Measurements from ENCODE around the gene SLF2. TPM values are rescaled to one million over a fixed set of nuclear protein-coding genes. Genes with fewer than 3 reads are reported as not detected.

Gene SLF2
- total RNA-seq, 1 experiment from 2014 or later = 14.3 TPM

DNA sequence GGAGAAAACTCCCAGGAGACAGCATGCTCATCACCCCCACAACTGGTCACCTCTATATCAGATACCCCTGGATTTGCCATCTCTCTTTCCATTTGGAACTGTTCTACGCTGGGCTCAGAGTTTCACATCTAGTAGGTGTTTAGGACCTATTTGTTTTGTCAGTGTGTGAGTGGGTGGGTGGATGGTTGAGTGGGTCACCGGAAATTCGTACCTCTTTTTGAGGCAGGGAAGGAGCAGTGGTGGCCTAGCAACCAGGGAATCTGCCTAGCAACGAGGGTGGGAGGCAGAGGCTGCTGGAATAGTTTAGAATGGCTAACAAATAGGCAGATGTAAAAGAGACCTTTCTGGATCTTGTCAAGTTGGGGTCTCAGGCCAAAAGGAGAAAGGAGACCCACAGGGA, 23.2 kb upstream of the SLF2 start:
- TF ChIP-seq, protein P1, sequence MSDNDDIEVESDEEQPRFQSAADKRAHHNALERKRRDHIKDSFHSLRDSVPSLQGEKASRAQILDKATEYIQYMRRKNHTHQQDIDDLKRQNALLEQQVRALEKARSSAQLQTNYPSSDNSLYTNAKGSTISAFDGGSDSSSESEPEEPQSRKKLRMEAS (CRISPR knock-in tag; IDR thresholded peaks at IDR 0.05) = no peak
- TF ChIP-seq, protein P2, sequence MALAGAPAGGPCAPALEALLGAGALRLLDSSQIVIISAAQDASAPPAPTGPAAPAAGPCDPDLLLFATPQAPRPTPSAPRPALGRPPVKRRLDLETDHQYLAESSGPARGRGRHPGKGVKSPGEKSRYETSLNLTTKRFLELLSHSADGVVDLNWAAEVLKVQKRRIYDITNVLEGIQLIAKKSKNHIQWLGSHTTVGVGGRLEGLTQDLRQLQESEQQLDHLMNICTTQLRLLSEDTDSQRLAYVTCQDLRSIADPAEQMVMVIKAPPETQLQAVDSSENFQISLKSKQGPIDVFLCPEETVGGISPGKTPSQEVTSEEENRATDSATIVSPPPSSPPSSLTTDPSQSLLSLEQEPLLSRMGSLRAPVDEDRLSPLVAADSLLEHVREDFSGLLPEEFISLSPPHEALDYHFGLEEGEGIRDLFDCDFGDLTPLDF (CRISPR knock-in tag; IDR thresholded peaks at IDR 0.05) = no peak
- TF ChIP-seq RELA (CRISPR knock-in tag; IDR thresholded peaks at IDR 0.05; ENCODE audit: borderline replicate concordance) (no peak), KAT7 (CRISPR knock-in tag; IDR thresholded peaks at IDR 0.05; ENCODE audit: borderline replicate concordance) (no peak), ELF4 (CRISPR knock-in tag; IDR thresholded peaks at IDR 0.05; ENCODE audit: low read depth) (no peak), SMAD4 (CRISPR knock-in tag; IDR thresholded peaks at IDR 0.05) (no peak), GTF2I (CRISPR knock-in tag; conservative IDR thresholded peaks at IDR 0.05) (no peak), CBFB (CRISPR knock-in tag; IDR thresholded peaks at IDR 0.05; ENCODE audit: low read depth) (no peak), ETV6 (CRISPR knock-in tag; IDR thresholded peaks at IDR 0.05) (no peak), ZNF416 (CRISPR knock-in tag; IDR thresholded peaks at IDR 0.05) (no peak), SP1 (CRISPR knock-in tag; conservative IDR thresholded peaks at IDR 0.05) (no peak), CREB1 (CRISPR knock-in tag; IDR thresholded peaks at IDR 0.05) (no peak), TEAD4 (CRISPR knock-in tag; IDR thresholded peaks at IDR 0.05) (no peak), IRF2 (CRISPR knock-in tag; IDR thresholded peaks at IDR 0.05; ENCODE audit: borderline replicate concordance, low read depth) (no peak)
- TF ChIP-seq, protein P3, sequence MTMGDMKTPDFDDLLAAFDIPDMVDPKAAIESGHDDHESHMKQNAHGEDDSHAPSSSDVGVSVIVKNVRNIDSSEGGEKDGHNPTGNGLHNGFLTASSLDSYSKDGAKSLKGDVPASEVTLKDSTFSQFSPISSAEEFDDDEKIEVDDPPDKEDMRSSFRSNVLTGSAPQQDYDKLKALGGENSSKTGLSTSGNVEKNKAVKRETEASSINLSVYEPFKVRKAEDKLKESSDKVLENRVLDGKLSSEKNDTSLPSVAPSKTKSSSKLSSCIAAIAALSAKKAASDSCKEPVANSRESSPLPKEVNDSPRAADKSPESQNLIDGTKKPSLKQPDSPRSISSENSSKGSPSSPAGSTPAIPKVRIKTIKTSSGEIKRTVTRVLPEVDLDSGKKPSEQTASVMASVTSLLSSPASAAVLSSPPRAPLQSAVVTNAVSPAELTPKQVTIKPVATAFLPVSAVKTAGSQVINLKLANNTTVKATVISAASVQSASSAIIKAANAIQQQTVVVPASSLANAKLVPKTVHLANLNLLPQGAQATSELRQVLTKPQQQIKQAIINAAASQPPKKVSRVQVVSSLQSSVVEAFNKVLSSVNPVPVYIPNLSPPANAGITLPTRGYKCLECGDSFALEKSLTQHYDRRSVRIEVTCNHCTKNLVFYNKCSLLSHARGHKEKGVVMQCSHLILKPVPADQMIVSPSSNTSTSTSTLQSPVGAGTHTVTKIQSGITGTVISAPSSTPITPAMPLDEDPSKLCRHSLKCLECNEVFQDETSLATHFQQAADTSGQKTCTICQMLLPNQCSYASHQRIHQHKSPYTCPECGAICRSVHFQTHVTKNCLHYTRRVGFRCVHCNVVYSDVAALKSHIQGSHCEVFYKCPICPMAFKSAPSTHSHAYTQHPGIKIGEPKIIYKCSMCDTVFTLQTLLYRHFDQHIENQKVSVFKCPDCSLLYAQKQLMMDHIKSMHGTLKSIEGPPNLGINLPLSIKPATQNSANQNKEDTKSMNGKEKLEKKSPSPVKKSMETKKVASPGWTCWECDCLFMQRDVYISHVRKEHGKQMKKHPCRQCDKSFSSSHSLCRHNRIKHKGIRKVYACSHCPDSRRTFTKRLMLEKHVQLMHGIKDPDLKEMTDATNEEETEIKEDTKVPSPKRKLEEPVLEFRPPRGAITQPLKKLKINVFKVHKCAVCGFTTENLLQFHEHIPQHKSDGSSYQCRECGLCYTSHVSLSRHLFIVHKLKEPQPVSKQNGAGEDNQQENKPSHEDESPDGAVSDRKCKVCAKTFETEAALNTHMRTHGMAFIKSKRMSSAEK (CRISPR knock-in tag; IDR thresholded peaks at IDR 0.05; ENCODE audit: borderline replicate concordance) = no peak
- TF ChIP-seq, protein P4, sequence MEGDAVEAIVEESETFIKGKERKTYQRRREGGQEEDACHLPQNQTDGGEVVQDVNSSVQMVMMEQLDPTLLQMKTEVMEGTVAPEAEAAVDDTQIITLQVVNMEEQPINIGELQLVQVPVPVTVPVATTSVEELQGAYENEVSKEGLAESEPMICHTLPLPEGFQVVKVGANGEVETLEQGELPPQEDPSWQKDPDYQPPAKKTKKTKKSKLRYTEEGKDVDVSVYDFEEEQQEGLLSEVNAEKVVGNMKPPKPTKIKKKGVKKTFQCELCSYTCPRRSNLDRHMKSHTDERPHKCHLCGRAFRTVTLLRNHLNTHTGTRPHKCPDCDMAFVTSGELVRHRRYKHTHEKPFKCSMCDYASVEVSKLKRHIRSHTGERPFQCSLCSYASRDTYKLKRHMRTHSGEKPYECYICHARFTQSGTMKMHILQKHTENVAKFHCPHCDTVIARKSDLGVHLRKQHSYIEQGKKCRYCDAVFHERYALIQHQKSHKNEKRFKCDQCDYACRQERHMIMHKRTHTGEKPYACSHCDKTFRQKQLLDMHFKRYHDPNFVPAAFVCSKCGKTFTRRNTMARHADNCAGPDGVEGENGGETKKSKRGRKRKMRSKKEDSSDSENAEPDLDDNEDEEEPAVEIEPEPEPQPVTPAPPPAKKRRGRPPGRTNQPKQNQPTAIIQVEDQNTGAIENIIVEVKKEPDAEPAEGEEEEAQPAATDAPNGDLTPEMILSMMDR (IDR thresholded peaks at IDR 0.05) = no peak
- TF ChIP-seq, protein P5, sequence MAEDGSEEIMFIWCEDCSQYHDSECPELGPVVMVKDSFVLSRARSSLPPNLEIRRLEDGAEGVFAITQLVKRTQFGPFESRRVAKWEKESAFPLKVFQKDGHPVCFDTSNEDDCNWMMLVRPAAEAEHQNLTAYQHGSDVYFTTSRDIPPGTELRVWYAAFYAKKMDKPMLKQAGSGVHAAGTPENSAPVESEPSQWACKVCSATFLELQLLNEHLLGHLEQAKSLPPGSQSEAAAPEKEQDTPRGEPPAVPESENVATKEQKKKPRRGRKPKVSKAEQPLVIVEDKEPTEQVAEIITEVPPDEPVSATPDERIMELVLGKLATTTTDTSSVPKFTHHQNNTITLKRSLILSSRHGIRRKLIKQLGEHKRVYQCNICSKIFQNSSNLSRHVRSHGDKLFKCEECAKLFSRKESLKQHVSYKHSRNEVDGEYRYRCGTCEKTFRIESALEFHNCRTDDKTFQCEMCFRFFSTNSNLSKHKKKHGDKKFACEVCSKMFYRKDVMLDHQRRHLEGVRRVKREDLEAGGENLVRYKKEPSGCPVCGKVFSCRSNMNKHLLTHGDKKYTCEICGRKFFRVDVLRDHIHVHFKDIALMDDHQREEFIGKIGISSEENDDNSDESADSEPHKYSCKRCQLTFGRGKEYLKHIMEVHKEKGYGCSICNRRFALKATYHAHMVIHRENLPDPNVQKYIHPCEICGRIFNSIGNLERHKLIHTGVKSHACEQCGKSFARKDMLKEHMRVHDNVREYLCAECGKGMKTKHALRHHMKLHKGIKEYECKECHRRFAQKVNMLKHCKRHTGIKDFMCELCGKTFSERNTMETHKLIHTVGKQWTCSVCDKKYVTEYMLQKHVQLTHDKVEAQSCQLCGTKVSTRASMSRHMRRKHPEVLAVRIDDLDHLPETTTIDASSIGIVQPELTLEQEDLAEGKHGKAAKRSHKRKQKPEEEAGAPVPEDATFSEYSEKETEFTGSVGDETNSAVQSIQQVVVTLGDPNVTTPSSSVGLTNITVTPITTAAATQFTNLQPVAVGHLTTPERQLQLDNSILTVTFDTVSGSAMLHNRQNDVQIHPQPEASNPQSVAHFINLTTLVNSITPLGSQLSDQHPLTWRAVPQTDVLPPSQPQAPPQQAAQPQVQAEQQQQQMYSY (CRISPR knock-in tag; IDR thresholded peaks at IDR 0.05) = no peak
- DNase-seq (ENCODE audit: low spot score) (no peak), ATAC-seq (no peak)
- ChIA-PET POLR2A (no interaction called here), CTCF (interaction anchor here (0.8 to 4.3 kb wide), 26 partner anchors 7 to 381 kb away, joined by 3 to 73 read pairs (median 6); partner anchors contain the start of genes HIF1AN, PAX2 and SLF2)
- Mint-ChIP-seq H3K27me3 (ENCODE audit: low read depth) (peaks cover 6% of the 10 kb centered on the region; the same call in 1 of the 2 replicates), H3K36me3 (no peaks in the 10 kb centered on the region), H3K27ac (no peak overlapping the region), H3K4me1 (peaks cover 14% of the 10 kb centered on the region), H3K9me3 (peaks cover 6% of the 10 kb centered on the region), H3K4me3 (no peak overlapping the region)

Data from WTC11 (cell line).